Calu3 (cell line): ENCODE data around the gene CPNE6. TPM values are rescaled to one million over a fixed set of nuclear protein-coding genes. Genes with fewer than 3 reads are reported as not detected.

Source experiments
- BruUV-seq: library from RNA; stranded (reverse); fragments of 400-500 nt; replicated peaks from 2 replicates; lab custom pipeline; 2021; lab: Mats Ljungman, UMichigan
- CTCF ChIA-PET: fragments of 300-600 bp; sonication (Branson Sonifier 250); formaldehyde crosslinking; loops from one replicate; lab custom pipeline; 2022; ENCODE audit warnings: antibody characterized with exemption; lab: Charles Lee
- DNase-seq: peaks from one replicate; pipeline ENCODE4 v3.0.0; 2022
- H3K27ac Mint-ChIP-seq: one replicate; pipeline ENCODE4 v1.8.0; 2022; ENCODE audit warnings: mixed read lengths; ENCODE audit not compliant: unreplicated experiment
- H3K27me3 Mint-ChIP-seq: one replicate; pipeline ENCODE4 v1.8.0; 2022; ENCODE audit warnings: mixed read lengths; ENCODE audit not compliant: unreplicated experiment
- H3K36me3 Mint-ChIP-seq: one replicate; pipeline ENCODE4 v1.8.0; 2022; ENCODE audit warnings: mild to moderate bottlenecking, moderate library complexity, mixed read lengths; ENCODE audit not compliant: insufficient read depth, unreplicated experiment
- H3K4me1 Mint-ChIP-seq: one replicate; pipeline ENCODE4 v1.8.0; 2022; ENCODE audit warnings: mild to moderate bottlenecking, low read depth, mixed read lengths; ENCODE audit not compliant: unreplicated experiment
- H3K4me3 Mint-ChIP-seq: one replicate; pipeline ENCODE4 v1.8.0; 2022; ENCODE audit warnings: mild to moderate bottlenecking, low read depth, moderate library complexity, mixed read lengths; ENCODE audit not compliant: unreplicated experiment
- H3K9me3 Mint-ChIP-seq: one replicate; pipeline ENCODE4 v1.8.0; 2022; ENCODE audit warnings: low read depth, mixed read lengths; ENCODE audit not compliant: unreplicated experiment
- CTCF ChIP-seq: fragments of 200-600 bp; IDR thresholded peaks from one replicate; pipeline ENCODE4 v1.8.0; 2022; ENCODE audit warnings: antibody characterized with exemption; ENCODE audit not compliant: unreplicated experiment
- intact Hi-C: fragments of 100-400 bp; cut with micrococcal nuclease; formaldehyde crosslinking; loops from one replicate; pipeline ENCODE4 v1.10.0; 2022; ENCODE audit not compliant: unreplicated experiment
- total RNA-seq: library from RNA; stranded (reverse); gene quantifications from 2 replicates; pipeline ENCODE4 v1.2.3, GENCODE V29; 2022

The CPNE6 gene
- total RNA-seq, 1 experiment from 2014 or later: not detected

GRCh38 chr14:24117179-24117578, 45.8 kb downstream of the CPNE6 start:
- CTCF ChIA-PET: no interaction called here
- TF ChIP-seq CTCF: no peak
- no peak for DNase-seq
- Mint-ChIP-seq H3K36me3 (peaks cover 47% of the 10 kb centered on the region), H3K27ac (no peak overlapping the region), H3K27me3 (no peaks in the 10 kb centered on the region), H3K4me3 (no peak overlapping the region), H3K9me3 (no peaks in the 10 kb centered on the region), H3K4me1 (peaks cover 19% of the 10 kb centered on the region)
- intact Hi-C loops: no loop called here
- BruUV-seq: no TSS peak

- no peak for TF ChIP-seq CTCF
- Mint-ChIP-seq H3K36me3 (peaks cover 43% of the 10 kb centered on the region), H3K27me3 (no peaks in the 10 kb centered on the region), H3K4me1 (peaks cover 19% of the 10 kb centered on the region), H3K4me3 (no peak overlapping the region), H3K27ac (no peak overlapping the region), H3K9me3 (no peaks in the 10 kb centered on the region)
- no TSS peak for BruUV-seq
- no peak for DNase-seq
- CTCF ChIA-PET: no interaction called here
- intact Hi-C loops: no loop called here
Measured at GRCh38 chr14:24119691-24120090, 48.3 kb downstream of the CPNE6 start.

- no peaks in the 10 kb centered on the region for H3K9me3 Mint-ChIP-seq
- no peaks in the 10 kb centered on the region for H3K27me3 Mint-ChIP-seq
- intact Hi-C loops: no loop called here
- peaks cover 32% of the 10 kb centered on the region for H3K36me3 Mint-ChIP-seq
- TF ChIP-seq CTCF: no peak
- peaks cover 9% of the 10 kb centered on the region for H3K4me1 Mint-ChIP-seq
- no TSS peak for BruUV-seq
- DNase-seq: no peak
- CTCF ChIA-PET: no interaction called here
- no peak overlapping the region for H3K27ac Mint-ChIP-seq
- H3K4me3 Mint-ChIP-seq: no peak overlapping the region
Measured at GRCh38 chr14:24121210-24121609, 49.8 kb downstream of the CPNE6 start.

GRCh38 chr14:24122416-24122815, 51.1 kb downstream of the CPNE6 start:
- H3K4me1 Mint-ChIP-seq: no peaks in the 10 kb centered on the region
- H3K27ac Mint-ChIP-seq: no peak overlapping the region
- CTCF ChIA-PET: no interaction called here
- TF ChIP-seq CTCF: no peak
- BruUV-seq: no TSS peak
- H3K36me3 Mint-ChIP-seq: peaks cover 26% of the 10 kb centered on the region
- no peaks in the 10 kb centered on the region for H3K27me3 Mint-ChIP-seq
- no peaks in the 10 kb centered on the region for H3K9me3 Mint-ChIP-seq
- no peak overlapping the region for H3K4me3 Mint-ChIP-seq
- intact Hi-C loops: no loop called here
- DNase-seq: no peak
